Neuronal stem cell (in vitro differentiated cells): Measurements from ENCODE around the gene PDLIM5. TPM values are rescaled to one million over a fixed set of nuclear protein-coding genes. Genes with fewer than 3 reads are reported as not detected.
"Not testable (repeated sequence)": the region's sequence is repeated elsewhere in the genome, so short reads cannot be mapped to it uniquely, and the experiment has no call there.

Experiments
- DNase-seq: peaks from one replicate; pipeline ENCODE4 v3.0.0-alpha.2; 2013; ENCODE audit warnings: low spot score
- H2AFZ ChIP-seq: one replicate; pipeline ENCODE4 v1.6.1; 2013; ENCODE audit warnings: mild to moderate bottlenecking, low read length, inconsistent platforms
- H2AK5ac ChIP-seq: 2 replicates; pipeline ENCODE4 v1.6.1; 2013; ENCODE audit warnings: low read depth, mild to moderate bottlenecking, inconsistent platforms, low read length, moderate library complexity, mixed read lengths
- H2BK120ac ChIP-seq: 2 replicates; pipeline ENCODE4 v1.6.1; 2013; ENCODE audit warnings: low read depth, mild to moderate bottlenecking, inconsistent platforms, low read length, moderate library complexity, mixed read lengths
- H2BK12ac ChIP-seq: one replicate; pipeline ENCODE4 v1.6.1; 2013; ENCODE audit warnings: low read length, inconsistent platforms
- H2BK15ac ChIP-seq: 2 replicates; pipeline ENCODE4 v1.6.1; 2013; ENCODE audit warnings: mild to moderate bottlenecking, low read length, inconsistent platforms, mixed read lengths
- H2BK5ac ChIP-seq: one replicate; pipeline ENCODE4 v1.6.1; 2013; ENCODE audit warnings: inconsistent platforms, mild to moderate bottlenecking, low read length, moderate library complexity
- H3K14ac ChIP-seq: one replicate; pipeline ENCODE4 v1.6.1; 2013; ENCODE audit warnings: low read length, inconsistent platforms
- H3K18ac ChIP-seq: 2 replicates; pipeline ENCODE4 v1.6.1; 2013; ENCODE audit warnings: low read length, inconsistent platforms
- H3K23ac ChIP-seq: 2 replicates; pipeline ENCODE4 v1.6.1; 2013; ENCODE audit warnings: low read depth, mild to moderate bottlenecking, mixed read lengths, low read length, inconsistent platforms; ENCODE audit not compliant: poor library complexity
- H3K27ac ChIP-seq: replicated peaks from 3 replicates; pipeline ENCODE4 v1.5.1; 2013; ENCODE audit warnings: low read length, inconsistent platforms
- H3K27me3 ChIP-seq, 3 experiments: 2 replicates each; pipeline ENCODE4 v1.6.1; 2013; ENCODE audit warnings: low read length in 3 of 3, mild to moderate bottlenecking in 2 of 3, inconsistent platforms in 1 of 3, low read depth in 1 of 3, mixed read lengths in 1 of 3, moderate library complexity in 1 of 3; ENCODE audit not compliant: control insufficient read depth in 3 of 3, insufficient read depth in 3 of 3
- H3K36me3 ChIP-seq, 2 donors: replicated peaks in 1 of 2; 2 replicates each; pipeline ENCODE4 v1.6.1; 2013; ENCODE audit warnings: low read length in 2 of 2; ENCODE audit not compliant: control insufficient read depth in 2 of 2, insufficient read depth in 2 of 2
- H3K4ac ChIP-seq: 2 replicates; pipeline ENCODE4 v1.6.1; 2013; ENCODE audit warnings: inconsistent platforms, mild to moderate bottlenecking, low read length, moderate library complexity
- H3K4me1 ChIP-seq, 2 donors: 1 replicate in 1 of 2; 2 replicates in 1 of 2; pipeline ENCODE4 v1.6.1; 2013; ENCODE audit warnings: low read length in 2 of 2, low read depth in 1 of 2; ENCODE audit not compliant: control insufficient read depth in 2 of 2, insufficient read depth in 1 of 2
- H3K4me2 ChIP-seq: one replicate; pipeline ENCODE4 v1.6.1; 2013; ENCODE audit warnings: mild to moderate bottlenecking, low read length, inconsistent platforms; ENCODE audit not compliant: insufficient read depth, poor library complexity, severe bottlenecking
- H3K4me3 ChIP-seq, 2 donors: 2 replicates each; pipeline ENCODE4 v1.5.1; 2013; ENCODE audit warnings: low read length in 2 of 2, mild to moderate bottlenecking in 2 of 2, inconsistent platforms in 1 of 2, moderate library complexity in 1 of 2
- H3K79me1 ChIP-seq: one replicate; pipeline ENCODE4 v1.6.1; 2013; ENCODE audit warnings: low read depth, mild to moderate bottlenecking, inconsistent platforms, low read length, moderate library complexity
- H3K9ac ChIP-seq: one replicate; pipeline ENCODE4 v1.6.1; 2013; ENCODE audit warnings: mild to moderate bottlenecking, low read depth, low read length, inconsistent platforms; ENCODE audit not compliant: poor library complexity
- H3K9me3 ChIP-seq, 2 donors: replicated peaks in 1 of 2; 2 replicates each; pipeline versions ENCODE3 to v1.6.1; 2013; ENCODE audit warnings: low read length in 2 of 2, mild to moderate bottlenecking in 2 of 2, inconsistent platforms in 1 of 2, low read depth in 1 of 2, mixed read lengths in 1 of 2, moderate library complexity in 1 of 2; ENCODE audit not compliant: control insufficient read depth in 2 of 2, insufficient read depth in 1 of 2
- H4K8ac ChIP-seq: one replicate; pipeline ENCODE4 v1.6.1; 2013; ENCODE audit warnings: low read depth, mild to moderate bottlenecking, inconsistent platforms, low read length, moderate library complexity
- H4K91ac ChIP-seq: one replicate; pipeline ENCODE4 v1.6.1; 2013; ENCODE audit warnings: low read length, low read depth, mild to moderate bottlenecking, inconsistent platforms; ENCODE audit not compliant: poor library complexity
- WGBS, 2 donors: extraction: QIAGEN DNeasy Blood & Tissue Kit; methylation state at CpG; one replicate each; pipeline ENCODE4 v1.1.7; 2013; ENCODE audit warnings: missing lambda C conversion rate in 2 of 2, mixed read lengths in 1 of 2; ENCODE audit not compliant: insufficient read length in 2 of 2, insufficient replicate concordance in 1 of 2; ENCODE audit errors: extremely low coverage in 2 of 2; 5-methylcytosine and 5-hydroxymethylcytosine counted together
- polyA plus RNA-seq, 2 experiments: library from polyadenylated mRNA; stranded (reverse); fragments of 200-250 nt; gene quantifications; one replicate each; pipeline ENCODE4 v1.2.3, GENCODE V29; 2013

PDLIM5 gene, protein sequence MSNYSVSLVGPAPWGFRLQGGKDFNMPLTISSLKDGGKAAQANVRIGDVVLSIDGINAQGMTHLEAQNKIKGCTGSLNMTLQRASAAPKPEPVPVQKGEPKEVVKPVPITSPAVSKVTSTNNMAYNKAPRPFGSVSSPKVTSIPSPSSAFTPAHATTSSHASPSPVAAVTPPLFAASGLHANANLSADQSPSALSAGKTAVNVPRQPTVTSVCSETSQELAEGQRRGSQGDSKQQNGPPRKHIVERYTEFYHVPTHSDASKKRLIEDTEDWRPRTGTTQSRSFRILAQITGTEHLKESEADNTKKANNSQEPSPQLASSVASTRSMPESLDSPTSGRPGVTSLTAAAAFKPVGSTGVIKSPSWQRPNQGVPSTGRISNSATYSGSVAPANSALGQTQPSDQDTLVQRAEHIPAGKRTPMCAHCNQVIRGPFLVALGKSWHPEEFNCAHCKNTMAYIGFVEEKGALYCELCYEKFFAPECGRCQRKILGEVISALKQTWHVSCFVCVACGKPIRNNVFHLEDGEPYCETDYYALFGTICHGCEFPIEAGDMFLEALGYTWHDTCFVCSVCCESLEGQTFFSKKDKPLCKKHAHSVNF
- polyA plus RNA-seq (2013, experiment 1 of 2) = 50.1 TPM
- 54.2 TPM for polyA plus RNA-seq (2013, experiment 2 of 2)

- peaks cover 0 to 3% (median 0%) of the 10 kb centered on the region in 3 experiments for H3K27me3 ChIP-seq
- H4K91ac ChIP-seq = no peak within 1 kb of the TSS
- H3K79me1 ChIP-seq = peaks cover 3% of the 10 kb centered on the region
- H2AK5ac ChIP-seq = no peak within 1 kb of the TSS
- peak within 1 kb of the TSS; percentile 82 for H3K27ac ChIP-seq
- H3K9me3 ChIP-seq = no peaks in the 10 kb centered on the region
- peak within 1 kb of the TSS; percentile 67 for H3K4me2 ChIP-seq
- peak within 1 kb of the TSS; percentile 99 for H3K23ac ChIP-seq
- peak; percentile 91 for DNase-seq
- H4K8ac ChIP-seq = no peak within 1 kb of the TSS
- peak within 1 kb of the TSS; percentile 84 for H2BK15ac ChIP-seq
- H3K18ac ChIP-seq = peak within 1 kb of the TSS; percentile 99
- H3K4me3 ChIP-seq = peak within 1 kb of the TSS; percentile 83 to 96
- H3K4ac ChIP-seq = no peak within 1 kb of the TSS
- H2AFZ ChIP-seq = peak within 1 kb of the TSS; percentile 96
- peaks cover 0 to 17% of the 10 kb centered on the region in 2 donors for H3K36me3 ChIP-seq
- no CpG with 5 or more reads among the region's 88 CpGs for WGBS, 2 donors
- peak within 1 kb of the TSS; percentile 93 for H3K9ac ChIP-seq
- peak within 1 kb of the TSS; percentile 100 for H3K14ac ChIP-seq
- H2BK12ac ChIP-seq = peak within 1 kb of the TSS; percentile 75
- peaks cover 2 to 24% of the 10 kb centered on the region in 2 donors for H3K4me1 ChIP-seq
- H2BK5ac ChIP-seq = peak within 1 kb of the TSS; percentile 79
- peak within 1 kb of the TSS; percentile 93 for H2BK120ac ChIP-seq
Measured at GRCh38 chr4:94451695-94452475, at the start of gene PDLIM5. Gene PDLIM5 (plus strand): TSS chr4:94451942. CDS start chr4:94455289, 3,347 bp downstream.

- H3K4me1 ChIP-seq, H3K36me3 ChIP-seq, H3K23ac ChIP-seq, H3K14ac ChIP-seq, H3K4ac ChIP-seq, H2BK15ac ChIP-seq, H3K27ac ChIP-seq, H2BK120ac ChIP-seq, H3K18ac ChIP-seq, H3K27me3 ChIP-seq, H3K79me1 ChIP-seq, H4K8ac ChIP-seq, H4K91ac ChIP-seq, H2BK12ac ChIP-seq, H3K4me3 ChIP-seq, H2AFZ ChIP-seq, H3K9ac ChIP-seq, H2AK5ac ChIP-seq, H3K4me2 ChIP-seq, H3K9me3 ChIP-seq, H2BK5ac ChIP-seq, DNase-seq: not testable (repeated sequence)
- no CpG with 5 or more reads among the region's 4 CpGs for WGBS, 2 donors
Measured at GRCh38 chr4:94402439-94402838, 49.3 kb upstream of the PDLIM5 start.

GRCh38 chr4:94403751-94404150 is 48.0 kb upstream of the PDLIM5 start:
- no peak overlapping the region for H3K4me3 ChIP-seq
- no peak overlapping the region for H4K91ac ChIP-seq
- no peak overlapping the region for H3K14ac ChIP-seq
- H2BK120ac ChIP-seq = no peak overlapping the region
- no peak overlapping the region for H2BK12ac ChIP-seq
- H3K18ac ChIP-seq = peak overlapping the region; percentile 13
- H4K8ac ChIP-seq = no peak overlapping the region
- H3K4ac ChIP-seq = no peak overlapping the region
- peaks cover 0 to 4% of the 10 kb centered on the region in 2 donors for H3K4me1 ChIP-seq
- H3K9me3 ChIP-seq = no peaks in the 10 kb centered on the region
- H3K23ac ChIP-seq = no peak overlapping the region
- H3K9ac ChIP-seq = no peak overlapping the region
- DNase-seq = no peak
- H2BK5ac ChIP-seq = no peak overlapping the region
- H2BK15ac ChIP-seq = no peak overlapping the region
- no peak overlapping the region for H3K4me2 ChIP-seq
- H3K27ac ChIP-seq = no peak overlapping the region
- H3K79me1 ChIP-seq = no peaks in the 10 kb centered on the region
- H2AFZ ChIP-seq = no peak overlapping the region
- no peak overlapping the region for H2AK5ac ChIP-seq
- H3K36me3 ChIP-seq = no peaks in the 10 kb centered on the region
- no peaks in the 10 kb centered on the region for H3K27me3 ChIP-seq
